Erythroblast (primary cell): ENCODE measurements around the gene JPH4.
"Not testable (repeated sequence)": the region's sequence is repeated elsewhere in the genome, so short reads cannot be mapped to it uniquely, and the experiment has no call there.

Experiments
- DNase-seq, 2 experiments: peaks; one replicate each; lab custom pipeline; 2025; lab: John Stamatoyannopoulos, UW
- GATA1 ChIP-seq: IDR thresholded peaks from 2 replicates; pipeline ENCODE4 v1.6.1; 2011; ENCODE audit warnings: low read depth, mild to moderate bottlenecking, control low read depth, low read length, moderate library complexity
- POLR2A ChIP-seq: IDR thresholded peaks from 2 replicates; pipeline ENCODE4 v1.6.1; 2011; ENCODE audit warnings: mild to moderate bottlenecking, low read length

JPH4 gene

GRCh38 chr14:23613242-23614070 lies 34.9 kb upstream of the JPH4 start:
- no peak for DNase-seq

GRCh38 chr14:23612802-23613201 lies 34.2 kb upstream of the JPH4 start:
- TF ChIP-seq GATA1 (no peak), POLR2A (no peak)
- no peak for DNase-seq

More at GRCh38 chr14:23613242-23614070, 34.9 kb upstream of the JPH4 start:
- TF ChIP-seq GATA1 (no peak), POLR2A (no peak)

GRCh38 chr14:23612354-23612732 lies 33.8 kb upstream of the JPH4 start:
- DNase-seq: no peak
- TF ChIP-seq POLR2A (no peak), GATA1 (no peak)

- DNase-seq: no peak
- TF ChIP-seq GATA1: no peak
- no peak for TF ChIP-seq POLR2A
These were observed 32.3 kb upstream of the JPH4 start for GRCh38 chr14:23610815-23611289.

- DNase-seq: no peak
- TF ChIP-seq GATA1 (no peak), POLR2A (no peak)
These were observed 31.7 kb upstream of the JPH4 start for GRCh38 chr14:23610090-23610814.

GRCh38 chr14:23609411-23610089 lies 31.0 kb upstream of the JPH4 start:
- DNase-seq: not testable (repeated sequence)

- no peak for DNase-seq
- TF ChIP-seq GATA1 (no peak), POLR2A (no peak)
These were observed 30.4 kb upstream of the JPH4 start for GRCh38 chr14:23609001-23609400.

GRCh38 chr14:23608454-23608853 lies 29.9 kb upstream of the JPH4 start:
- no peak for DNase-seq
- TF ChIP-seq GATA1 (no peak), POLR2A (no peak)

GRCh38 chr14:23605931-23606585 lies 27.5 kb upstream of the JPH4 start:
- DNase-seq: no peak

GRCh38 chr14:23604675-23605170 lies 26.1 kb upstream of the JPH4 start:
- no peak for DNase-seq
- TF ChIP-seq GATA1 (no peak), POLR2A (no peak)

More at GRCh38 chr14:23605931-23606585, 27.5 kb upstream of the JPH4 start:
- TF ChIP-seq POLR2A (no peak), GATA1 (no peak)

- no peak for TF ChIP-seq POLR2A
- TF ChIP-seq GATA1: no peak
- DNase-seq: no peak
These were observed 25.6 kb upstream of the JPH4 start for GRCh38 chr14:23604148-23604547.

- no peak for DNase-seq
- TF ChIP-seq POLR2A (no peak), GATA1 (no peak)
These were observed 24.5 kb upstream of the JPH4 start for GRCh38 chr14:23603103-23603502.
